GM12878 (cell line): ENCODE results near the gene CGB2. TPM values are rescaled to one million over a fixed set of nuclear protein-coding genes. Genes with fewer than 3 reads are reported as not detected.

Source experiments
- EED ChIP-seq: sonication (generic); IDR thresholded peaks from 2 replicates; pipeline ENCODE4 v1.6.1; 2016; ENCODE audit warnings: antibody characterized with exemption, low read depth
- KLF5 ChIP-seq: fragments of 450-650 bp; IDR thresholded peaks from 2 replicates; pipeline ENCODE4 v1.6.1; 2014; ENCODE audit warnings: mild to moderate bottlenecking; ENCODE audit not compliant: partially characterized antibody
- MXI1 ChIP-seq: fragments of 150-350 bp; IDR thresholded peaks from 2 replicates; pipeline ENCODE4 v1.6.1; 2011; ENCODE audit warnings: low read depth, mild to moderate bottlenecking, inconsistent platforms, low read length, improper control_type of control experiment
- NR2C2 ChIP-seq: IDR thresholded peaks from 2 replicates; pipeline ENCODE4 v1.6.1; 2011; ENCODE audit warnings: borderline replicate concordance, low read depth; ENCODE audit not compliant: control insufficient read depth, insufficient read length
- RAD21 ChIP-seq: IDR thresholded peaks from 2 replicates; pipeline ENCODE4 v1.6.1; 2011; ENCODE audit warnings: mild to moderate bottlenecking, low read depth, low read length, moderate library complexity; ENCODE audit not compliant: insufficient read depth
- RELA ChIP-seq: fragments of 450-650 bp; IDR thresholded peaks from 2 replicates; pipeline ENCODE4 v1.8.0; 2014; ENCODE audit warnings: borderline replicate concordance; ENCODE audit not compliant: partially characterized antibody
- SMAD5 ChIP-seq: IDR thresholded peaks from 2 replicates; pipeline ENCODE4 v1.6.1; 2016; ENCODE audit warnings: antibody characterized with exemption, low read depth
- TAF1 ChIP-seq: IDR thresholded peaks from 2 replicates; pipeline ENCODE4 v1.6.1; 2011; ENCODE audit warnings: mild to moderate bottlenecking, low read depth, low read length, borderline replicate concordance
- TARDBP ChIP-seq: IDR thresholded peaks from 2 replicates; pipeline ENCODE4 v1.6.1; 2016; ENCODE audit warnings: borderline replicate concordance
- ZNF207 ChIP-seq: fragments of 450-650 bp; IDR thresholded peaks from 2 replicates; pipeline ENCODE4 v1.6.1; 2014; ENCODE audit warnings: antibody characterized with exemption, mild to moderate bottlenecking, borderline replicate concordance
- ZNF274 ChIP-seq: IDR thresholded peaks from one replicate; pipeline ENCODE4 v1.8.0; 2011; ENCODE audit not compliant: insufficient read length, insufficient read depth
- polyA plus RNA-seq, 11 experiments: library from polyadenylated mRNA; depleted of rRNA in 4 of 11; unstranded in 6 of 11; stranded (reverse) in 5 of 11; fragments of >200 nt; fragmentation: Nextera tagmentation in 4 of 11; fragmentation: Illumina TruSeq in 1 of 11; extraction: Ambion mirVana in 4 of 11; extraction: Trizol in 1 of 11; gene quantifications; 1 replicate in 1 of 11; 2 replicates in 10 of 11; pipeline versions ENCODE4 v1.2.1 to v1.2.3, GENCODE V29; 2011 to 2016; ENCODE audit warnings: inconsistent platforms in 2 of 11, missing spikeins in 2 of 11, low read depth in 1 of 11
- total RNA-seq, 4 experiments: library from RNA; depleted of rRNA in 3 of 4; stranded (reverse); fragments of >200 nt in 3 of 4; fragmentation: Illumina TruSeq in 1 of 4; extraction: Trizol in 1 of 4; gene quantifications; 2 replicates each; pipeline versions ENCODE4 v1.2.1 to v1.2.3, GENCODE V29; 2013 to 2021
- TF ChIP-seq, protein P1 (sequence below): fragments of 450-650 bp; formaldehyde crosslinking; IDR thresholded peaks from 2 replicates; pipeline ENCODE4 v1.4.0; 2020; ENCODE audit warnings: mild to moderate bottlenecking, moderate library complexity
- TF ChIP-seq, protein P2 (sequence below): fragments of 450-650 bp; IDR thresholded peaks from 2 replicates; pipeline ENCODE4 v1.6.1; 2017; ENCODE audit warnings: mild to moderate bottlenecking, low read depth, inconsistent platforms; ENCODE audit not compliant: poor library complexity, severe bottlenecking
- TF ChIP-seq, protein P3 (sequence below): fragments of 450-650 bp; IDR thresholded peaks from 2 replicates; pipeline ENCODE4 v1.6.1; 2018; ENCODE audit warnings: mild to moderate bottlenecking, low read depth, moderate library complexity; ENCODE audit not compliant: partially characterized antibody
- TF ChIP-seq, protein P4 (sequence below): fragments of 150-350 bp; IDR thresholded peaks from 2 replicates; pipeline ENCODE4 v1.6.1; 2016; ENCODE audit warnings: low read depth, low read length

The CGB2 gene
- total and polyA plus RNA-seq, 10 of the 15 experiments (the other 5 are each of a cell fraction or from before 2014, with no cell fraction given), result 0.20 to 0.37 TPM; not detected in 8

DNA sequence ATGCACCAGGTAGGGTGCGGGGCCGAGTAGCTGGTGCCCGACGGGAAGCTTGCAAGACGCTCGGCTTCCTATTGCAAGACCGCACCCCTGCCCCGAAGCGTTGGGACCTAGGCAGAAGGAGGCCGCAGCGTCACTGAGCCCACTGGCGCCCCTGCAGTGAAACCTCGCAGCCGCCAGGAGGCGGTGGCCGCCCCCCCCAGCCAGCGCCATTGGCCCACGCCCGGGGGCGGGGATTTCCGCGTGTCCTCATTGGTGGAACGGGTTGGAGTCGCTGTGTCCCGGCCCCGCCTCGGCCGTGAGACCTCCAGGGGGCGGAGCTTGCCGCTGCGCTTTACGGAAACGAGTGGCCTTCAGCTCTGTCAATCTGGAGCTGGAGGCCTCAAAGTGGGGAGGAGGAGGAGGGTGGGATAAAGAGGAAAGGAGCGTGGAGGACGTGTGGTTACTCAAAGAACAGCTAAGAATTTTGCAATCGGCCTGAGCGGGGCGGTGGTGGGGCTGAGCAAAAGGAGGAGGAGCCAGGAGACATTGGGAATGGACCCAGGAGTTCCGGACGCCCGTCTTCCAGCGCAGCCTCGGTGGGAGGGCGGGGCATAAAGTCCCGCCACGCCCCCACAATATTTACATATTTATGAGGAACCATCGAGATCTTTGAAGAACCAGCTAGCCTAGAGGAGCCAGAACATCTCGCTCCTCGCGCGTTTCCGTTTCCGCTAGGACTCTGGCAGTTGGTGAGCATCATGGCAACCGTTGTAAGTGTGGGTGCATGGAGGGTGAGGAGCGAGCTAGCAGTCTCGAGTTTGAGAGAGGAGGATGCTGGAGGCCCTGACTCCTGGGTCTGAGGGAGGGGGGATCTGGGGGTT is 38.3 kb upstream of the CGB2 start, which contains the start of the genes GYS1 and RUVBL2 (continued):
- TF ChIP-seq, protein P1, sequence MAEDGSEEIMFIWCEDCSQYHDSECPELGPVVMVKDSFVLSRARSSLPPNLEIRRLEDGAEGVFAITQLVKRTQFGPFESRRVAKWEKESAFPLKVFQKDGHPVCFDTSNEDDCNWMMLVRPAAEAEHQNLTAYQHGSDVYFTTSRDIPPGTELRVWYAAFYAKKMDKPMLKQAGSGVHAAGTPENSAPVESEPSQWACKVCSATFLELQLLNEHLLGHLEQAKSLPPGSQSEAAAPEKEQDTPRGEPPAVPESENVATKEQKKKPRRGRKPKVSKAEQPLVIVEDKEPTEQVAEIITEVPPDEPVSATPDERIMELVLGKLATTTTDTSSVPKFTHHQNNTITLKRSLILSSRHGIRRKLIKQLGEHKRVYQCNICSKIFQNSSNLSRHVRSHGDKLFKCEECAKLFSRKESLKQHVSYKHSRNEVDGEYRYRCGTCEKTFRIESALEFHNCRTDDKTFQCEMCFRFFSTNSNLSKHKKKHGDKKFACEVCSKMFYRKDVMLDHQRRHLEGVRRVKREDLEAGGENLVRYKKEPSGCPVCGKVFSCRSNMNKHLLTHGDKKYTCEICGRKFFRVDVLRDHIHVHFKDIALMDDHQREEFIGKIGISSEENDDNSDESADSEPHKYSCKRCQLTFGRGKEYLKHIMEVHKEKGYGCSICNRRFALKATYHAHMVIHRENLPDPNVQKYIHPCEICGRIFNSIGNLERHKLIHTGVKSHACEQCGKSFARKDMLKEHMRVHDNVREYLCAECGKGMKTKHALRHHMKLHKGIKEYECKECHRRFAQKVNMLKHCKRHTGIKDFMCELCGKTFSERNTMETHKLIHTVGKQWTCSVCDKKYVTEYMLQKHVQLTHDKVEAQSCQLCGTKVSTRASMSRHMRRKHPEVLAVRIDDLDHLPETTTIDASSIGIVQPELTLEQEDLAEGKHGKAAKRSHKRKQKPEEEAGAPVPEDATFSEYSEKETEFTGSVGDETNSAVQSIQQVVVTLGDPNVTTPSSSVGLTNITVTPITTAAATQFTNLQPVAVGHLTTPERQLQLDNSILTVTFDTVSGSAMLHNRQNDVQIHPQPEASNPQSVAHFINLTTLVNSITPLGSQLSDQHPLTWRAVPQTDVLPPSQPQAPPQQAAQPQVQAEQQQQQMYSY (CRISPR knock-in tag), result no peak
- TF ChIP-seq SMAD5, result peak; percentile 71; the same call in 1 of the 2 replicates
- peak; percentile 85 for TF ChIP-seq KLF5
- TF ChIP-seq, protein P2, sequence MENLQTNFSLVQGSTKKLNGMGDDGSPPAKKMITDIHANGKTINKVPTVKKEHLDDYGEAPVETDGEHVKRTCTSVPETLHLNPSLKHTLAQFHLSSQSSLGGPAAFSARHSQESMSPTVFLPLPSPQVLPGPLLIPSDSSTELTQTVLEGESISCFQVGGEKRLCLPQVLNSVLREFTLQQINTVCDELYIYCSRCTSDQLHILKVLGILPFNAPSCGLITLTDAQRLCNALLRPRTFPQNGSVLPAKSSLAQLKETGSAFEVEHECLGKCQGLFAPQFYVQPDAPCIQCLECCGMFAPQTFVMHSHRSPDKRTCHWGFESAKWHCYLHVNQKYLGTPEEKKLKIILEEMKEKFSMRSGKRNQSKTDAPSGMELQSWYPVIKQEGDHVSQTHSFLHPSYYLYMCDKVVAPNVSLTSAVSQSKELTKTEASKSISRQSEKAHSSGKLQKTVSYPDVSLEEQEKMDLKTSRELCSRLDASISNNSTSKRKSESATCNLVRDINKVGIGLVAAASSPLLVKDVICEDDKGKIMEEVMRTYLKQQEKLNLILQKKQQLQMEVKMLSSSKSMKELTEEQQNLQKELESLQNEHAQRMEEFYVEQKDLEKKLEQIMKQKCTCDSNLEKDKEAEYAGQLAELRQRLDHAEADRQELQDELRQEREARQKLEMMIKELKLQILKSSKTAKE, result no peak
- peak; percentile 87 for TF ChIP-seq TAF1
- TF ChIP-seq EED, result peak; percentile 85
- no peak for TF ChIP-seq ZNF274
- peak; percentile 76; the same call in 1 of the 2 replicates for TF ChIP-seq ZNF207
- TF ChIP-seq, protein P3, sequence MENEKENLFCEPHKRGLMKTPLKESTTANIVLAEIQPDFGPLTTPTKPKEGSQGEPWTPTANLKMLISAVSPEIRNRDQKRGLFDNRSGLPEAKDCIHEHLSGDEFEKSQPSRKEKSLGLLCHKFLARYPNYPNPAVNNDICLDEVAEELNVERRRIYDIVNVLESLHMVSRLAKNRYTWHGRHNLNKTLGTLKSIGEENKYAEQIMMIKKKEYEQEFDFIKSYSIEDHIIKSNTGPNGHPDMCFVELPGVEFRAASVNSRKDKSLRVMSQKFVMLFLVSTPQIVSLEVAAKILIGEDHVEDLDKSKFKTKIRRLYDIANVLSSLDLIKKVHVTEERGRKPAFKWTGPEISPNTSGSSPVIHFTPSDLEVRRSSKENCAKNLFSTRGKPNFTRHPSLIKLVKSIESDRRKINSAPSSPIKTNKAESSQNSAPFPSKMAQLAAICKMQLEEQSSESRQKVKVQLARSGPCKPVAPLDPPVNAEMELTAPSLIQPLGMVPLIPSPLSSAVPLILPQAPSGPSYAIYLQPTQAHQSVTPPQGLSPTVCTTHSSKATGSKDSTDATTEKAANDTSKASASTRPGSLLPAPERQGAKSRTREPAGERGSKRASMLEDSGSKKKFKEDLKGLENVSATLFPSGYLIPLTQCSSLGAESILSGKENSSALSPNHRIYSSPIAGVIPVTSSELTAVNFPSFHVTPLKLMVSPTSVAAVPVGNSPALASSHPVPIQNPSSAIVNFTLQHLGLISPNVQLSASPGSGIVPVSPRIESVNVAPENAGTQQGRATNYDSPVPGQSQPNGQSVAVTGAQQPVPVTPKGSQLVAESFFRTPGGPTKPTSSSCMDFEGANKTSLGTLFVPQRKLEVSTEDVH, result peak; percentile 38
- no peak for TF ChIP-seq NR2C2
- 0 out of 2 replicates have a peak, but pooled peaks have one; percentile 32 for TF ChIP-seq RAD21
- TF ChIP-seq MXI1, result peak; percentile 96
- TF ChIP-seq TARDBP, result 0 out of 2 replicates have a peak, but pooled peaks have one; percentile 19
- TF ChIP-seq, protein P4, sequence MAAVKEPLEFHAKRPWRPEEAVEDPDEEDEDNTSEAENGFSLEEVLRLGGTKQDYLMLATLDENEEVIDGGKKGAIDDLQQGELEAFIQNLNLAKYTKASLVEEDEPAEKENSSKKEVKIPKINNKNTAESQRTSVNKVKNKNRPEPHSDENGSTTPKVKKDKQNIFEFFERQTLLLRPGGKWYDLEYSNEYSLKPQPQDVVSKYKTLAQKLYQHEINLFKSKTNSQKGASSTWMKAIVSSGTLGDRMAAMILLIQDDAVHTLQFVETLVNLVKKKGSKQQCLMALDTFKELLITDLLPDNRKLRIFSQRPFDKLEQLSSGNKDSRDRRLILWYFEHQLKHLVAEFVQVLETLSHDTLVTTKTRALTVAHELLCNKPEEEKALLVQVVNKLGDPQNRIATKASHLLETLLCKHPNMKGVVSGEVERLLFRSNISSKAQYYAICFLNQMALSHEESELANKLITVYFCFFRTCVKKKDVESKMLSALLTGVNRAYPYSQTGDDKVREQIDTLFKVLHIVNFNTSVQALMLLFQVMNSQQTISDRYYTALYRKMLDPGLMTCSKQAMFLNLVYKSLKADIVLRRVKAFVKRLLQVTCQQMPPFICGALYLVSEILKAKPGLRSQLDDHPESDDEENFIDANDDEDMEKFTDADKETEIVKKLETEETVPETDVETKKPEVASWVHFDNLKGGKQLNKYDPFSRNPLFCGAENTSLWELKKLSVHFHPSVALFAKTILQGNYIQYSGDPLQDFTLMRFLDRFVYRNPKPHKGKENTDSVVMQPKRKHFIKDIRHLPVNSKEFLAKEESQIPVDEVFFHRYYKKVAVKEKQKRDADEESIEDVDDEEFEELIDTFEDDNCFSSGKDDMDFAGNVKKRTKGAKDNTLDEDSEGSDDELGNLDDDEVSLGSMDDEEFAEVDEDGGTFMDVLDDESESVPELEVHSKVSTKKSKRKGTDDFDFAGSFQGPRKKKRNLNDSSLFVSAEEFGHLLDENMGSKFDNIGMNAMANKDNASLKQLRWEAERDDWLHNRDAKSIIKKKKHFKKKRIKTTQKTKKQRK, result peak; percentile 57; the same call in 1 of the 2 replicates
- peak; percentile 81 for TF ChIP-seq RELA
